ENCODE results near the gene CDH22. TPM values are rescaled to one million over a fixed set of nuclear protein-coding genes. Genes with fewer than 3 reads are reported as not detected.

CDH22 gene
- total and polyA plus RNA-seq, 9 of the 15 experiments (the other 6 are each of a cell fraction or from before 2014, with no cell fraction given): 0.07 to 0.08 TPM; not detected in 7

DNA sequence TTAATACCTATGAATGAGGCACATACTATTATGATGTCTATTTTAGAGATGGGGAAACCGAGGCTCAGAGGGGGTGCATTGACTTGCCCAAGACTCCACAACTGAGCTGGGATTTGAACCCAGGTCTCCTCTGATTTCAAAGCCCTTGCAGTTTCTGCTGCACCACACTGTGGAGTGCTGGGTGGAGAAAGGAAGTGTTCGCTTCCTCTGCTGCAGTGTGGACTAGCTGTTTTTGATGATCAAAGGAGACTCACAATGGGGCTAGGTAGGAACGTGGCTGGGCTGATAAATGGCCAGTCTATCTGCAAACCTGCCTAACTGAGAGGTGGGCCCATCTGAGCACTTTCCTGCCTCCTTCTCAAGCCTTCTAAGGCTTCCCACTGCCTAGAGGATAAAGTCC is 102.9 kb downstream of the CDH22 start:
- H2AFZ ChIP-seq (ENCODE audit: low read depth, low read length): peak overlapping the region; percentile 64; the same call in 1 of the 2 replicates
- no TSS peak for BruUV-seq (replicated peaks)
- DNase-seq (ENCODE audit: extremely low read depth in 1 of 4, low spot score in 3 of 4): no peak
- no peaks in the 10 kb centered on the region for H3K9me3 ChIP-seq (replicated peaks; ENCODE audit: control insufficient read depth, insufficient read depth, low read depth, low read length)
- POLR2A ChIA-PET: interaction anchor here (1.2 kb wide), 1 partner anchor 10 kb away, joined by 3 read pairs; no protein-coding TSS in a partner anchor
- no peak overlapping the region for H3K27ac ChIP-seq (ENCODE audit: extremely low read depth, low read depth, low read length)
- H4K20me1 ChIP-seq (replicated peaks; ENCODE audit: control insufficient read depth, insufficient read depth, low read length): peaks cover 11% of the 10 kb centered on the region; the same call in 1 of the 2 replicates
- TF ChIP-seq RBM34 (IDR thresholded peaks at IDR 0.05; ENCODE audit: borderline replicate concordance, insufficient read depth, low read length) (no peak), ZNF24 (IDR thresholded peaks at IDR 0.05) (no peak), NEUROD1 (IDR thresholded peaks at IDR 0.05; ENCODE audit: borderline replicate concordance, low read depth, low read length, partially characterized antibody) (no peak)
- no peaks in the 10 kb centered on the region for H3K79me2 ChIP-seq (ENCODE audit: control insufficient read depth, insufficient read depth, low read length)
- H3K4me1 ChIP-seq (replicated peaks in 1 of 2; ENCODE audit: control insufficient read depth in 2 of 2, insufficient read depth in 2 of 2, low read length in 2 of 2): peaks cover 27 to 31% of the 10 kb centered on the region in 2 experiments
- no peaks in the 10 kb centered on the region for H3K36me3 ChIP-seq (ENCODE audit: control insufficient read depth, insufficient read depth, low read length)
- no peaks in the 10 kb centered on the region for H3K9me1 ChIP-seq (ENCODE audit: control insufficient read depth, insufficient read depth, low read length)
- no peak overlapping the region for H3K9ac ChIP-seq (ENCODE audit: insufficient read depth in 1 of 2, low read depth in 2 of 2, low read length in 2 of 2)
- peaks cover 27 to 41% of the 10 kb centered on the region in 2 experiments for H3K27me3 ChIP-seq (ENCODE audit: control insufficient read depth in 2 of 2, insufficient read depth in 2 of 2, low read length in 2 of 2)
- 11% methylated on average over 3 of the region's 3 CpGs for WGBS (ENCODE audit: insufficient coverage, low coverage, missing lambda C conversion rate)
- intact Hi-C loops (cut with micrococcal nuclease): no loop called here
- CTCF ChIA-PET (ENCODE audit: low intra/inter-chr PET ratio): no interaction called here
- H3K4me3 ChIP-seq: no peak overlapping the region
- in situ Hi-C loops (cut with MboI): no loop called here
- no peak for FAIRE-seq
- H3K4me2 ChIP-seq (ENCODE audit: insufficient read depth, low read length): no peak overlapping the region; the same call in 1 of the 2 replicates
- 0 out of 3 replicates have a peak, but pooled peaks have one; percentile 15 for ATAC-seq

DNA sequence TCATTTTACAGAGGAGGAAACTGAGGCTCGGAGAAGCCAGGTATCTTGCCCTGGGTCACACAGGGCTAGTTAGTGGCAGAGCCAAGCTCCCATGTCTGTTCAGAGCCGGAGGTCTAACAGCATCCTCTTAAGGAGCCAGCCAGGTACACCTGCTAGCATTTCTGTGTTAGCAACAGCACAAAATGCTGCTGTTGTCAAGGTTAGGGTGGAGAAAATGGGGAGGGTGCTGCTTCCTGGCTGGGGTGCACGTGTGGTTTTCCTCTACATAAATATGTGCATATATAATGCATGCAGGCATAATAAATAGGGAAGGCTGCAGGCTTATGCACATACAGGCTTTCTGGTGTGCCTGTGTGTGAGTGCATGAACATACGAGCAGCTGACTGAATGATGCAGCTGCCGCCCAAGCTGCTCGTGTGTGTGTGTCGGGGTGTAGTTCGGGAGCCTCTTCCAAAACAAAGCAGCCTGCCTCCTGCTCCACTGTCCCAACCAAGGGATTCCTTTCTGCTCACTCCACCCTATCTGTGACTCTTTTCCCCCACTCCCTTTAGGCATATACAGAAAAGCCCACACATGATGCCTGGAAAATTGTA is 103.6 kb downstream of the CDH22 start:
- BruUV-seq (replicated peaks): no TSS peak
- Histone ChIP-seq H3K79me2 (ENCODE audit: control insufficient read depth, insufficient read depth, low read length) (no peaks in the 10 kb centered on the region), H3K9me1 (ENCODE audit: control insufficient read depth, insufficient read depth, low read length) (no peaks in the 10 kb centered on the region), H3K9ac (ENCODE audit: insufficient read depth in 1 of 2, low read depth in 2 of 2, low read length in 2 of 2) (no peak overlapping the region), H3K4me2 (ENCODE audit: insufficient read depth, low read length) (no peak overlapping the region), H3K36me3 (ENCODE audit: control insufficient read depth, insufficient read depth, low read length) (no peaks in the 10 kb centered on the region), H4K20me1 (replicated peaks; ENCODE audit: control insufficient read depth, insufficient read depth, low read length) (peaks cover 11% of the 10 kb centered on the region; the same call in 1 of the 2 replicates), H3K4me1 (replicated peaks in 1 of 2; ENCODE audit: control insufficient read depth in 2 of 2, insufficient read depth in 2 of 2, low read length in 2 of 2) (peaks cover 27 to 29% of the 10 kb centered on the region in 2 experiments), H3K27ac (ENCODE audit: extremely low read depth, low read depth, low read length) (no peak overlapping the region), H3K9me3 (replicated peaks; ENCODE audit: control insufficient read depth, insufficient read depth, low read depth, low read length) (no peaks in the 10 kb centered on the region), H3K4me3 (no peak overlapping the region), H2AFZ (ENCODE audit: low read depth, low read length) (no peak overlapping the region), H3K27me3 (ENCODE audit: control insufficient read depth in 2 of 2, insufficient read depth in 2 of 2, low read length in 2 of 2) (peaks cover 23 to 37% of the 10 kb centered on the region in 2 experiments)
- ATAC-seq (no peak), DNase-seq (ENCODE audit: extremely low read depth in 1 of 4, low spot score in 3 of 4) (no peak), FAIRE-seq (no peak)
- CTCF ChIA-PET (ENCODE audit: low intra/inter-chr PET ratio): no interaction called here
- WGBS (ENCODE audit: insufficient coverage, low coverage, missing lambda C conversion rate): 10% methylated on average over 8 of the region's 8 CpGs
- in situ Hi-C loops (cut with MboI) (no loop called here), intact Hi-C loops (cut with micrococcal nuclease) (no loop called here)
- POLR2A ChIA-PET: interaction anchor here (0.6 kb wide), 1 partner anchor 22 kb away, joined by 3 read pairs; no protein-coding TSS in a partner anchor
- no peak for TF ChIP-seq DIDO1 (tag; IDR thresholded peaks at IDR 0.05; ENCODE audit: low read depth)
- TF ChIP-seq, protein P1, sequence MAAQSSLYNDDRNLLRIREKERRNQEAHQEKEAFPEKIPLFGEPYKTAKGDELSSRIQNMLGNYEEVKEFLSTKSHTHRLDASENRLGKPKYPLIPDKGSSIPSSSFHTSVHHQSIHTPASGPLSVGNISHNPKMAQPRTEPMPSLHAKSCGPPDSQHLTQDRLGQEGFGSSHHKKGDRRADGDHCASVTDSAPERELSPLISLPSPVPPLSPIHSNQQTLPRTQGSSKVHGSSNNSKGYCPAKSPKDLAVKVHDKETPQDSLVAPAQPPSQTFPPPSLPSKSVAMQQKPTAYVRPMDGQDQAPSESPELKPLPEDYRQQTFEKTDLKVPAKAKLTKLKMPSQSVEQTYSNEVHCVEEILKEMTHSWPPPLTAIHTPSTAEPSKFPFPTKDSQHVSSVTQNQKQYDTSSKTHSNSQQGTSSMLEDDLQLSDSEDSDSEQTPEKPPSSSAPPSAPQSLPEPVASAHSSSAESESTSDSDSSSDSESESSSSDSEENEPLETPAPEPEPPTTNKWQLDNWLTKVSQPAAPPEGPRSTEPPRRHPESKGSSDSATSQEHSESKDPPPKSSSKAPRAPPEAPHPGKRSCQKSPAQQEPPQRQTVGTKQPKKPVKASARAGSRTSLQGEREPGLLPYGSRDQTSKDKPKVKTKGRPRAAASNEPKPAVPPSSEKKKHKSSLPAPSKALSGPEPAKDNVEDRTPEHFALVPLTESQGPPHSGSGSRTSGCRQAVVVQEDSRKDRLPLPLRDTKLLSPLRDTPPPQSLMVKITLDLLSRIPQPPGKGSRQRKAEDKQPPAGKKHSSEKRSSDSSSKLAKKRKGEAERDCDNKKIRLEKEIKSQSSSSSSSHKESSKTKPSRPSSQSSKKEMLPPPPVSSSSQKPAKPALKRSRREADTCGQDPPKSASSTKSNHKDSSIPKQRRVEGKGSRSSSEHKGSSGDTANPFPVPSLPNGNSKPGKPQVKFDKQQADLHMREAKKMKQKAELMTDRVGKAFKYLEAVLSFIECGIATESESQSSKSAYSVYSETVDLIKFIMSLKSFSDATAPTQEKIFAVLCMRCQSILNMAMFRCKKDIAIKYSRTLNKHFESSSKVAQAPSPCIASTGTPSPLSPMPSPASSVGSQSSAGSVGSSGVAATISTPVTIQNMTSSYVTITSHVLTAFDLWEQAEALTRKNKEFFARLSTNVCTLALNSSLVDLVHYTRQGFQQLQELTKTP (IDR thresholded peaks at IDR 0.05; ENCODE audit: low read depth in 1 of 2, partially characterized antibody in 2 of 2): no peak
- TF ChIP-seq, protein P2, sequence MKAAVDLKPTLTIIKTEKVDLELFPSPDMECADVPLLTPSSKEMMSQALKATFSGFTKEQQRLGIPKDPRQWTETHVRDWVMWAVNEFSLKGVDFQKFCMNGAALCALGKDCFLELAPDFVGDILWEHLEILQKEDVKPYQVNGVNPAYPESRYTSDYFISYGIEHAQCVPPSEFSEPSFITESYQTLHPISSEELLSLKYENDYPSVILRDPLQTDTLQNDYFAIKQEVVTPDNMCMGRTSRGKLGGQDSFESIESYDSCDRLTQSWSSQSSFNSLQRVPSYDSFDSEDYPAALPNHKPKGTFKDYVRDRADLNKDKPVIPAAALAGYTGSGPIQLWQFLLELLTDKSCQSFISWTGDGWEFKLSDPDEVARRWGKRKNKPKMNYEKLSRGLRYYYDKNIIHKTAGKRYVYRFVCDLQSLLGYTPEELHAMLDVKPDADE (conservative IDR thresholded peaks at IDR 0.05; ENCODE audit: control insufficient read depth, low read depth, low read length): no peak
- no peak for TF ChIP-seq ZC3H4 (CRISPR knock-in tag; IDR thresholded peaks at IDR 0.05; ENCODE audit: borderline replicate concordance)
